Activated gamma-delta T cell treated with anti-CD3 and anti-CD28 coated beads, Interleukin-2, amount 50 U/mL, for 16 hours (primary cell): ENCODE data around the gene BAHCC1.

ENCODE experiments used
- DNase-seq: peaks from one replicate; pipeline ENCODE4 v3.0.0-alpha.2; 2020; ENCODE audit warnings: low read depth

Gene BAHCC1

GRCh38 chr17:81514739-81515529 lies 119.7 kb downstream of the BAHCC1 start:
- peak; percentile 47 for DNase-seq

- no peak for DNase-seq
Measured at GRCh38 chr17:81515530-81516041, 120.3 kb downstream of the BAHCC1 start.
